ENCODE results near the gene IKZF1. TPM values are rescaled to one million over a fixed set of nuclear protein-coding genes. Genes with fewer than 3 reads are reported as not detected.
"Not testable (repeated sequence)": the region's sequence is repeated elsewhere in the genome, so short reads cannot be mapped to it uniquely, and the experiment has no call there.

IKZF1 gene
- total RNA-seq, 1 experiment from 2014 or later, result not detected

- no peak for DNase-seq (ENCODE audit: low spot score)
These were observed 28.0 kb downstream of the IKZF1 start for GRCh38 chr7:50332241-50333165.

- no peak for DNase-seq (ENCODE audit: low spot score)
These were observed 28.7 kb downstream of the IKZF1 start for GRCh38 chr7:50333221-50333651.

- no peak for DNase-seq (ENCODE audit: low spot score)
These were observed 30.0 kb downstream of the IKZF1 start for GRCh38 chr7:50334341-50334994.

- no peak for DNase-seq (ENCODE audit: low spot score)
These were observed 30.8 kb downstream of the IKZF1 start for GRCh38 chr7:50335230-50335794.

GRCh38 chr7:50335795-50336754, 31.6 kb downstream of the IKZF1 start:
- DNase-seq (ENCODE audit: low spot score), result peak; percentile 5

- DNase-seq (ENCODE audit: low spot score), result no peak
These were observed 32.6 kb downstream of the IKZF1 start for GRCh38 chr7:50336894-50337703.

GRCh38 chr7:50339472-50339871, 35.0 kb downstream of the IKZF1 start:
- DNase-seq (ENCODE audit: low spot score), result not testable (repeated sequence)

- DNase-seq (ENCODE audit: low spot score), result no peak
These were observed 35.5 kb downstream of the IKZF1 start for GRCh38 chr7:50339990-50340500.

- DNase-seq (ENCODE audit: low spot score), result no peak
These were observed 37.2 kb downstream of the IKZF1 start for GRCh38 chr7:50341724-50342123.

GRCh38 chr7:50342616-50343114, 38.1 kb downstream of the IKZF1 start:
- no peak for DNase-seq (ENCODE audit: low spot score)

GRCh38 chr7:50346545-50347497, 42.3 kb downstream of the IKZF1 start:
- DNase-seq (ENCODE audit: low spot score), result no peak

GRCh38 chr7:50347693-50348092, 43.2 kb downstream of the IKZF1 start:
- DNase-seq (ENCODE audit: low spot score), result no peak

- no peak for DNase-seq (ENCODE audit: low spot score)
These were observed 44.1 kb downstream of the IKZF1 start for GRCh38 chr7:50348469-50349162.

GRCh38 chr7:50349399-50349798, 44.9 kb downstream of the IKZF1 start:
- no peak for DNase-seq (ENCODE audit: low spot score)

GRCh38 chr7:50349963-50350944, 45.7 kb downstream of the IKZF1 start:
- no peak for DNase-seq (ENCODE audit: low spot score)

- DNase-seq (ENCODE audit: low spot score), result no peak
These were observed 46.8 kb downstream of the IKZF1 start for GRCh38 chr7:50351267-50351666.

GRCh38 chr7:50352282-50352681, 47.8 kb downstream of the IKZF1 start:
- no peak for DNase-seq (ENCODE audit: low spot score)
